HG03280 (cell line): ENCODE measurements around the gene ZNF789.
A peak's percentile ranks its signal among the peaks of the same experiment; 100 is the strongest.
"Not testable (repeated sequence)": the region's sequence is repeated elsewhere in the genome, so short reads cannot be mapped to it uniquely, and the experiment has no call there.

Experiments
- ATAC-seq: cut with Tn5 transposase; IDR thresholded peaks from one replicate; pipeline ENCODE4 v1.9.1; 2021; ENCODE audit warnings: mild to moderate bottlenecking, moderate library complexity; ENCODE audit not compliant: unreplicated experiment

Gene ZNF789

GRCh38 chr7:99472561-99473314, at the start of gene ZNF789:
Gene ZNF789, plus strand, starts transcription at chr7:99472890. Its CDS starts 3,567 bp downstream, at chr7:99476457.
- ATAC-seq, result peak; percentile 97

DNA sequence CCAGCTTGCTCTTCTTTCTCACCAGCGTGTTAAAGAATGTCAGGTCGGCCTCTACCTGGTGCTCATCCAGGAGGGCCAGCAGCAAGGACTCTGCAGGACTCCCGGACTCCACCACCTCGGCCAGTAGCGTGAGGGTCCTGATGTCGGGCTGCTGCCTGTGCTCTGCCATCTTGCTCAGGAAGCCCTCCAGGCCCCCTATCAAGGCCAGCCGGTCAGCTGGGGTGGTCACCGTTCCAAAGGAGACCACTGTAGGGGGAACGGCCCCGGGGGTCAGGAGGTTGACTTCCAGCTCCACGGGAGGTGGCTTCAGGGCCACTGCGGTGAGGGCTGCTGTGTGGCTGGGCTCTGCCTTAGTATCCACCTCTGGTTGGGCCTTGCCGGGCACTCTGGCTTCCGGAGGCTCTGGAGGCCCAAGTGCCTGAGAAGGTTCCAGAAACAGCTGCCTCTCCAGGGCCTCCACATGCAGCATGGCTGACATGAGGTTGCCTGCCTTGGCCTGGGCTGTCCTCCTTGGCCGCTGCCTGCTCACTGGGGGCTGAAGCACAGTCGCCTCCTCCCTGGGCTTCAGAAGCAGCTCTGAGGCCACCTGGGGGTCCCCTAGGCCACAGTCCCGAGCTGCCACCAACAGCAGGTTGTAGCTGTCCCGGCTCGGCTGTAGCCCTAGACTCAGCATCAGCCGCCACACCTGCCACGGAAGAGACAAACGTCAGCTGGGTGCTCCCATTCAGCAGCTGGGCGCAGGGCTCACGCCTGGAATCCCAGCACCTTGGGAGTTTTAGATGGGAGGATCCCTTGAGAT, 47.6 kb upstream of the ZNF789 start:
- ATAC-seq, result no peak

DNA sequence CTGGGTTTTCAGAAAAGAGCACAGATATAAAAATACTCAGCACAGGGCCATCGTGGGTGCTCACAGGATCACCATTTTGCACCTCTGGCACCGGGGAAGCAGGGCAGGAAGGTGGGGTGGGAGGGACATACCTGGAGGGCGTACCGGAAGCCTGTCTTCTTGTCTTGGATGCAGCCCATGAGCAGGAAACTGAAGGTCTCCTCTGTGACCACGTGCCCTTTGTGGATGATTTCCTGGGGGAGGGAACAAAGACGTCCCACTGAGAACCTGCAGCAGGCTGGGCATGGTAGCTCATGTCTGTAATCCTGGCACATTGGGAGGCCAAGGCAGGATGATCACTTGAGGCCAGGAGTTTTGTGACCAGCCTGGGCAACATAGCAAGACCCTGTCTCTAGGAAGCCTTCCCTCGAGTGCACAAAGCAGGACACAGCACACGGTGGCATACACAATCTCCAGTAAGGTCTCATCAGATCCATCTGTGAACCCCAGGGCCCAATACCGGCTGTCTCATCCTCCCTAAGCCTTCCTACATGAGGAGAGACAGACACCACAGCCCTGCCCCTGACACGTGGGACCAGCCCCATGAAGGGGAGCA, 43.6 kb upstream of the ZNF789 start:
- ATAC-seq, result no peak

DNA sequence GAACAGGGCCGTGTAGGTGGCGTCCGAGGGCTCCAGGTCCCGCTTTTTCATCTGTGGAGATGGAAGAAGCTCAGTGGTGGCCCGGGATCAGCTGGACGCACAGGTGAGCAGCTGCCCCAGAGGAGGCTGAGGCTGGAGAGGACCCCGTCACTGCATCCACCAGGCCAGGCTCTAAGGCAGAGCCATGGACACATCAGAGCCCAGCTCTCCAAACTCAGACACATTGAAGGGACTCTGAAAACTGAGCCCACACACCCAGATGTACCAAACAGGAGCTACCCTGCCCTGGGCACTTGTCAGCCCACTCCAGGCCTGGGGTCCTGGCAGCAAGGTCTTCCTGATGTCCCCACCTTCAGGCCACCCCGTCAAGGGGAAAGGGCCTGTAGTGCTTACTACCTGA, 42.9 kb upstream of the ZNF789 start:
- ATAC-seq, result no peak

DNA sequence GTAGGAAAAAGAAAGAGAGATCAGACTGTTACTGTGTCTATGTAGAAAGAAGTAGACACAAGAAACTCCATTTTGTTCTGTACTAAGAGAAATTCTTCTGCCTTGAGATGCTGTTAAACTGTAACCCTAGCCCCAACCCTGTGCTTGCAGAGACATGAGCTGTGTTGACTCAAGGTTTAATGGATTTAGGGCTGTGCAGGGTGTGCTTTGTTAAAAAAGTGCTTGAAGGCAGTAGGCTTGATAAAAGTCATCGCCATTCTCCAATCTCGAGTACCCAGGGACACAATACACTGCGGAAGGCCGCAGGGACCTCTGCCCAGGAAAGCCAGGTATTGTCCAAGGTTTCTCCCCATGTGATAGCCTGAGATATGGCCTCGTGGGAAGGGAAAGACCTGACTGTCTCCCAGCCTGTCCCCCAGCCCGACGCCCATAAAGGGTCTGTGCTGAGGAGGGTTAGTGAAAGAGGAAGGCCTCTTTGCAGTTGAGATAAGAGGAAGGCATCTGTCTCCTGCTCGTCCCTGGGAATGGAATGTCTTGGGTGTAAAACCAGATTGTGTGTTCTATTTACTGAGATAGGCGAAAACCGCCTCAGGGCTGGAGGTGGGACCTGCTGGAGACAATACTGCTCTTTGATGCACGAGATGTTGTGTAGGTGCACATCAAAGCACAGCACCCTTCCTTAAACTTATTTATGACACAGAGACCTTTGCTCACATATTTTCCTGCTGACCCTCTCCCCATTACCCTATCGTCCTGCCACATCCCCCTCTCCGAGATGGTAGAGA, 40.7 kb upstream of the ZNF789 start:
- ATAC-seq, result not testable (repeated sequence)

DNA sequence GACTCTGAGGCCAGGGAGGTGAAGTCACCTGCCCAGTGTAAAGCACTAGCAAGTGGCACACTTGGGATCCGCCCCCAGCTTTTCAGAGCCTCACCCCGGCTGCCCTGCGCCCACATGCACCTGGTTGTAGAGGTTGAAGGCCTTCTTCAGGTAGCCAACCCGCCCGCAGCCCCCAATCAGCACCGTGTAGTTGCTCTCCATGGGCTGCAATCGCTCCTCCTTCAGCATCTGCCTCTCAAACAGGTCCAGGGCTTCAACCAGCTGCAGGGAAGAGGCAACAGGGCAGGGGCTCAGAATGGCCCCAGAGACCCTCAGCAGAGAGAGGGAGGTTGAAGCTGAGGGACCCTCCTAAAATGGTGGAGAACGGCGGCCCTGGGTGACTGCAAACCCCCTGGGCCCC, 39.5 kb upstream of the ZNF789 start:
- ATAC-seq, result no peak

GRCh38 chr7:99437946-99438572, 34.6 kb upstream of the ZNF789 start:
- no peak for ATAC-seq

GRCh38 chr7:99438573-99439480, 33.9 kb upstream of the ZNF789 start, which contains the start of the genes CPSF4 and PTCD1:
Gene CPSF4, plus strand, starts transcription at chr7:99438943. Its CDS starts 140 bp downstream, at chr7:99439083.
Gene PTCD1, minus strand, starts transcription at chr7:99438798. Its CDS starts 3,556 bp downstream, at chr7:99435242.
- peak; percentile 95 for ATAC-seq

- no peak for ATAC-seq
Observed at GRCh38 chr7:99440195-99440594, 32.5 kb upstream of the ZNF789 start.

DNA sequence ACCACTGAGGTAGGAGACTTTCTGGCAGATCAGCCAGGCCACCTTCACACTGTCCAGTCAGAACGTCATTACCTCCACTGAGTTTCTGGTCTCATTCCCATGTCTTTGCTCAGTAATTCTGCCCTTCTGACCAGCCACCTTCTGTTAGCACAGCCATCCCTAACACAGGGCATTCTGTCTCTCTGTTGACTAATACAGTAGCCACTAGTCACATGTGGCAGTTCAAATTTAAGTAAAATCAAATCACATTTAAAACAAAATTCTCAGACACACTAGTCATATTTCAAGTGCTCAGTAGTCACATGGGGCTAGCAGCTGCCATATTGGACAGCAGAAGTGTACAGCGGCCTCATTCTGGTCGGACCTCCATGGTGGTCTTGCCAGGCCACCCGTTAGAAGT, 26.6 kb upstream of the ZNF789 start:
- no peak for ATAC-seq

GRCh38 chr7:99447943-99448342, 24.7 kb upstream of the ZNF789 start:
- no peak for ATAC-seq

GRCh38 chr7:99448855-99449254, 23.8 kb upstream of the ZNF789 start:
- no peak for ATAC-seq

GRCh38 chr7:99449326-99449725, 23.4 kb upstream of the ZNF789 start:
- no peak for ATAC-seq

DNA sequence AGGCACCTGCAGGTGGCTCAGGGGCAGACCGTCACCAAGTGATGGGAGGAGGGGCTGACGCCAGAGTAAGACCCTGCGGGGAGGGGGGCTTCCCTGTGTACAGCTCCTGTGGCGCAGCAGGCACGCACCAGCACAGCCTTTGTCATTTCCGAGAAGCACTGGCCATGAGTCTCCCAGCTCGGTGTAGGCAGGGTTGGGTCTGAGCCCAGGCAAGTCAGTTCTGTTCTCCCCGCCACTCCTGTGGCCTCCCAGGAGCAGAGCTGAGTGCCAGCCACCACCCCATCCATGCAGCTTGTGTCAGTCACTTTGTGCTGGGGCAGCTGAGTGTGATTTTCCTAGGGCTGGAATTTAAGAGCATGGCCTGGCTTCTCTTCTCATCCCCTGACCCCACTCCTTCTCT, 20.8 kb upstream of the ZNF789 start:
- ATAC-seq, result no peak

GRCh38 chr7:99452541-99452940, 20.1 kb upstream of the ZNF789 start:
- ATAC-seq, result no peak

GRCh38 chr7:99453105-99453504, 19.6 kb upstream of the ZNF789 start:
- ATAC-seq, result no peak

GRCh38 chr7:99455874-99456273, 16.8 kb upstream of the ZNF789 start:
- no peak for ATAC-seq

DNA sequence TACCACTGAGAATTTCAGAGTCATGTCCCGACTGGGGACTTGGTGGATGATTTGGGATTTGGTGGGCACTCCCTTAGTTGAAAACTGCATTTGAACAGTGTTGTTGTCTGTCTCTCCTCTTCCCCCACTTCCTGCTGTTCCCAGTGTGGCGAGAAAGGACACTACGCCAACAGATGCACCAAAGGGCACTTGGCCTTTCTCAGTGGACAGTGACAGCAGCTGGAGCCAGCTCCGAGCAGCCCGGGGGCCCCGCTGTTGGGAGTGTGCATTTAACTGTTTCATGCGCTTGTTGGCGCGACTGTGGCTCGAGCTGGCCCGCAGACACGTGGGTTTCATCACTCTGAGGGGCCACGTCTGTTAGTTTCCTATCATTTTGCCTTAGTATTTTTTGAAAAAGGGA, 16.4 kb upstream of the ZNF789 start:
- ATAC-seq, result no peak

DNA sequence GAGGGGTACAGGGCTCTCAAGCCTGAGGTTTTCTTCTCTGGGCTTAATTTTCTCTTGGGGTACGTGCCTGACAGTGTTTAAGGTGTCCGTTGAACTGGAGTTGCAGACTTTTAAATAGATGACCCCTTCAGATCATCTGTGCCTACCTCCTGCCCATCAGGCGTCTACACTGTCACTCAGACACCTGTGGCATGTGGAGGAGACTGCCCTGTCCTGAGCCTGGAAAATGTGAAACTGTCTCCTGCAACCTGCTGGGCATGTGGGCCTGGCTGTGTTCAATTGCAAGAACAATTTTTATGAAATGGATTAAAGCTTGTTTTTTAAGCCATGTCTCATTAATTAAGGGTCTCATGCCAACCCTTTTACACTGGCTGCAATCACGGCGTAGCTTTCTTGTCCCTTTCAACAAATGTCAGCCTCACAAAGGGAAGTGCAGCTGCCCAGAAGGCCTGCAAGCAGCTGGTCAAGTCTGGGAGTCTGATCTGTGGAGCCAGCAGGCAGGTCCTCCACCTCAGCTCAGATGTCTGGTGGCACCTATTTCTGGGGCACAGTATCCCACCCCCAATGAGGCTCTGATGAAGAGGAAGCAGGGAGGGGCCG, 15.5 kb upstream of the ZNF789 start:
- ATAC-seq, result no peak
